ENCODE data around the gene MLLT3.

GRCh38 chr9:20426019-20426418, 196.3 kb downstream of the MLLT3 start:
- TF ChIP-seq CTCF (IDR thresholded peaks at IDR 0.05; ENCODE audit: low read depth, low read length), result no peak
- TF ChIP-seq EZH2phosphoT487 (IDR thresholded peaks at IDR 0.05; ENCODE audit: low read depth), result no peak

Data from OCI-LY3 (cell line).